HepG2 (cell line): Measurements from ENCODE around the gene ZNF581. TPM values are rescaled to one million over a fixed set of nuclear protein-coding genes. Genes with fewer than 3 reads are reported as not detected.

Experiments
- EED ChIP-seq: sonication (generic); formaldehyde crosslinking; IDR thresholded peaks from 2 replicates; pipeline ENCODE4 v1.5.0; 2020; ENCODE audit warnings: mild to moderate bottlenecking, missing genetic modification reagents
- KLF15 ChIP-seq: sonication (generic); formaldehyde crosslinking; IDR thresholded peaks from 2 replicates; pipeline ENCODE4 v1.8.1; 2023; ENCODE audit warnings: borderline replicate concordance, mild to moderate bottlenecking, inconsistent platforms, missing genetic modification reagents, mixed read lengths
- RFX5 ChIP-seq: IDR thresholded peaks from 2 replicates; pipeline ENCODE4 v1.6.1; 2011; ENCODE audit warnings: low read depth, low read length, improper control_type of control experiment
- SALL1 ChIP-seq: sonication (generic); formaldehyde crosslinking; IDR thresholded peaks from 2 replicates; pipeline ENCODE4 v1.8.0; 2022; ENCODE audit warnings: mild to moderate bottlenecking, missing genetic modification reagents
- SALL2 ChIP-seq: sonication (generic); formaldehyde crosslinking; IDR thresholded peaks from 2 replicates; pipeline ENCODE4 v1.8.1; 2023; ENCODE audit warnings: mild to moderate bottlenecking, missing genetic modification reagents, inconsistent platforms
- ZNF136 ChIP-seq: sonication (generic); formaldehyde crosslinking; IDR thresholded peaks from 2 replicates; pipeline ENCODE4 v1.8.1; 2022; ENCODE audit warnings: low read depth, mild to moderate bottlenecking, moderate library complexity, missing genetic modification reagents
- ZNF230 ChIP-seq: sonication (generic); formaldehyde crosslinking; IDR thresholded peaks from 2 replicates; pipeline ENCODE4 v1.4.0; 2020; ENCODE audit warnings: mild to moderate bottlenecking, missing genetic modification reagents
- ZNF232 ChIP-seq: sonication (generic); formaldehyde crosslinking; IDR thresholded peaks from 2 replicates; pipeline ENCODE4 v1.4.0; 2020; ENCODE audit warnings: missing genetic modification reagents, borderline replicate concordance
- ZNF343 ChIP-seq: sonication (generic); formaldehyde crosslinking; IDR thresholded peaks from 2 replicates; pipeline ENCODE4 v1.4.0; 2020; ENCODE audit warnings: mild to moderate bottlenecking, missing genetic modification reagents
- ZNF7 ChIP-seq: IDR thresholded peaks from 2 replicates; pipeline ENCODE4 v1.6.1; 2016; ENCODE audit warnings: missing biosample characterization, missing genetic modification reagents
- polyA plus RNA-seq, 8 experiments: library from polyadenylated mRNA; depleted of rRNA in 3 of 8; stranded (reverse) in 7 of 8; unstranded in 1 of 8; fragments of >200 nt; fragmentation: Illumina TruSeq in 4 of 8; extraction: Trizol in 4 of 8; gene quantifications; 2 replicates each; pipeline versions ENCODE4 v1.2.1 to v1.2.3, GENCODE V29; 2011 to 2016; ENCODE audit warnings: low read depth in 4 of 8, missing spikeins in 1 of 8, mixed read lengths in 1 of 8; ENCODE audit not compliant: insufficient read depth in 1 of 8
- total RNA-seq, 5 experiments: library from RNA; depleted of rRNA; stranded (reverse); fragments of >200 nt; fragmentation: Illumina TruSeq; extraction: Trizol; gene quantifications; 2 replicates each; pipeline ENCODE4 v1.2.3, GENCODE V29; 2016; ENCODE audit warnings: low read depth in 1 of 5
- TF ChIP-seq, protein P1 (sequence below): sonication (generic); formaldehyde crosslinking; IDR thresholded peaks from 2 replicates; pipeline ENCODE4 v1.5.1; 2020; ENCODE audit warnings: mild to moderate bottlenecking, missing genetic modification reagents
- TF ChIP-seq, protein P2 (sequence below): IDR thresholded peaks from 2 replicates; pipeline ENCODE4 v1.6.1; 2016; ENCODE audit warnings: missing compliant biosample characterization, missing genetic modification reagents, borderline replicate concordance
- TF ChIP-seq, protein P3 (sequence below): IDR thresholded peaks from 2 replicates; pipeline ENCODE4 v1.6.1; 2016; ENCODE audit warnings: missing compliant biosample characterization, missing genetic modification reagents, borderline replicate concordance
- TF ChIP-seq, protein P4 (sequence below): sonication (generic); formaldehyde crosslinking; IDR thresholded peaks from 2 replicates; pipeline ENCODE4 v1.4.0; 2020; ENCODE audit warnings: missing genetic modification reagents
- TF ChIP-seq, protein P5 (sequence below): sonication (generic); formaldehyde crosslinking; IDR thresholded peaks from 2 replicates; pipeline ENCODE4 v1.4.0; 2020; ENCODE audit warnings: missing genetic modification reagents, borderline replicate concordance
- TF ChIP-seq, protein P6 (sequence below): sonication (generic); formaldehyde crosslinking; IDR thresholded peaks from 2 replicates; pipeline ENCODE4 v1.5.0; 2020; ENCODE audit warnings: missing genetic modification reagents

Gene ZNF581
- total and polyA plus RNA-seq, 2 of the 13 experiments (the other 11 are each of a cell fraction or from before 2014, with no cell fraction given) = 19.6 to 49.5 TPM

DNA sequence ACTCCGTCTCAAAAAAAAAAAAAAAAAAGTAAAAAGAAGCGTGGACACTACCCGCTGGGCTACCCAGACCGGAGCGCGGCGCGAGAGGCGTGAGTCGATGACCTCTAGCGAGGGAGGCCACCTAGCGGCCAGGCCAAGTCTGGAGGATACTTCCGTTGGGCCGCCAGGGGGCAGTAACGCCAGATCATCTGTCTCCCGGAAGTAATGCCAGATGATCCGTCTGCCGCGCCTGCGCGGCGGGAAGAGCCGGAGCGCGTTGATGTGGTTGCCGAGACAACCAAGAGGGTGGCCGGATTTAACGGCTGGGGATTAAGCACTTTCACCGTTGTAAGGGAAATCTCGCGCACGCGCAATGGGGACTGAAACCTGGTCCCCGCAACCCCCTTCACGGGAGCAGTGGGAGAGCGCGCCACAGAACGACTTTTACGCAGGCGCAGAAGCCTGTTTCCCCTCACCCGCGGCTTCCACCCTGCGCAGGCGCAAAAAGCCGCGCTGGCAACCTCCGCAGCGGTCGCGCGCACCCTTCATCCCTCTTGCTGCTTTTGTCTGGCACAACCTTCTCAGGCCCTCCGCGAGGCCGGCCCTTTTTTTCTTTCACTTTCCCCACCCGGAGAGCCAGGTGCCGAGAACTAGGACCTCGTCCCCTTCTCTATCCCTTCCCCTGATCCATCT is 10.3 kb downstream of the ZNF581 start (continued):
- TF ChIP-seq, protein P1, sequence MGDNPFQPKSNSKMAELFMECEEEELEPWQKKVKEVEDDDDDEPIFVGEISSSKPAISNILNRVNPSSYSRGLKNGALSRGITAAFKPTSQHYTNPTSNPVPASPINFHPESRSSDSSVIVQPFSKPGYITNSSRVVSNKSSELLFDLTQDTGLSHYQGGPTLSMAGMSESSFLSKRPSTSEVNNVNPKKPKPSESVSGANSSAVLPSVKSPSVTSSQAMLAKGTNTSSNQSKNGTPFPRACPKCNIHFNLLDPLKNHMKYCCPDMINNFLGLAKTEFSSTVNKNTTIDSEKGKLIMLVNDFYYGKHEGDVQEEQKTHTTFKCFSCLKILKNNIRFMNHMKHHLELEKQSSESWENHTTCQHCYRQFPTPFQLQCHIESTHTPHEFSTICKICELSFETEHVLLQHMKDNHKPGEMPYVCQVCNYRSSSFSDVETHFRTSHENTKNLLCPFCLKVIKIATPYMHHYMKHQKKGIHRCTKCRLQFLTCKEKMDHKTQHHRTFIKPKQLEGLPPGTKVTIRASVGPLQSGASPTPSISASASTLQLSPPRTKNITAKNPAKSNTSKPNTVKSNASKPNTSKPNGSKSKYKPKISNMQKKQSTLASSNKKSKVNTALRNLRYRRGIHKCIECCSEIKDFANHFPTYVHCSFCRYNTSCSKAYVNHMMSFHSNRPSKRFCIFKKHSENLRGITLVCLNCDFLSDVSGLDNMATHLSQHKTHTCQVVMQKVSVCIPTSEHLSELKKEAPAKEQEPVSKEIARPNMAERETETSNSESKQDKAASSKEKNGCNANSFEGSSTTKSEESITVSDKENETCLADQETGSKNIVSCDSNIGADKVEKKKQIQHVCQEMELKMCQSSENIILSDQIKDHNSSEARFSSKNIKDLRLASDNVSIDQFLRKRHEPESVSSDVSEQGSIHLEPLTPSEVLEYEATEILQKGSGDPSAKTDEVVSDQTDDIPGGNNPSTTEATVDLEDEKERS = peak; percentile 26; the same call in 1 of the 2 replicates
- TF ChIP-seq ZNF136 (CRISPR knock-in tag) = no peak
- TF ChIP-seq, protein P2, sequence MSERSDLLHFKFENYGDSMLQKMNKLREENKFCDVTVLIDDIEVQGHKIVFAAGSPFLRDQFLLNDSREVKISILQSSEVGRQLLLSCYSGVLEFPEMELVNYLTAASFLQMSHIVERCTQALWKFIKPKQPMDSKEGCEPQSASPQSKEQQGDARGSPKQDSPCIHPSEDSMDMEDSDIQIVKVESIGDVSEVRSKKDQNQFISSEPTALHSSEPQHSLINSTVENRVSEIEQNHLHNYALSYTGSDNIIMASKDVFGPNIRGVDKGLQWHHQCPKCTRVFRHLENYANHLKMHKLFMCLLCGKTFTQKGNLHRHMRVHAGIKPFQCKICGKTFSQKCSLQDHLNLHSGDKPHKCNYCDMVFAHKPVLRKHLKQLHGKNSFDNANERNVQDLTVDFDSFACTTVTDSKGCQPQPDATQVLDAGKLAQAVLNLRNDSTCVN (CRISPR knock-in tag) = peak; percentile 15; the same call in 1 of the 2 replicates
- peak; percentile 32; the same call in 1 of the 2 replicates for TF ChIP-seq RFX5
- no peak for TF ChIP-seq ZNF7 (CRISPR knock-in tag)
- TF ChIP-seq, protein P3, sequence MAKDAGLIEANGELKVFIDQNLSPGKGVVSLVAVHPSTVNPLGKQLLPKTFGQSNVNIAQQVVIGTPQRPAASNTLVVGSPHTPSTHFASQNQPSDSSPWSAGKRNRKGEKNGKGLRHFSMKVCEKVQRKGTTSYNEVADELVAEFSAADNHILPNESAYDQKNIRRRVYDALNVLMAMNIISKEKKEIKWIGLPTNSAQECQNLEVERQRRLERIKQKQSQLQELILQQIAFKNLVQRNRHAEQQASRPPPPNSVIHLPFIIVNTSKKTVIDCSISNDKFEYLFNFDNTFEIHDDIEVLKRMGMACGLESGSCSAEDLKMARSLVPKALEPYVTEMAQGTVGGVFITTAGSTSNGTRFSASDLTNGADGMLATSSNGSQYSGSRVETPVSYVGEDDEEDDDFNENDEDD = peak; percentile 81
- TF ChIP-seq ZNF230 (CRISPR knock-in tag) = 0 out of 2 replicates have a peak, but pooled peaks have one; percentile 65
- TF ChIP-seq ZNF232 = peak; percentile 14; the same call in 1 of the 2 replicates
- TF ChIP-seq SALL2 (CRISPR knock-in tag) = no peak
- peak; percentile 81 for TF ChIP-seq SALL1
- TF ChIP-seq, protein P4, sequence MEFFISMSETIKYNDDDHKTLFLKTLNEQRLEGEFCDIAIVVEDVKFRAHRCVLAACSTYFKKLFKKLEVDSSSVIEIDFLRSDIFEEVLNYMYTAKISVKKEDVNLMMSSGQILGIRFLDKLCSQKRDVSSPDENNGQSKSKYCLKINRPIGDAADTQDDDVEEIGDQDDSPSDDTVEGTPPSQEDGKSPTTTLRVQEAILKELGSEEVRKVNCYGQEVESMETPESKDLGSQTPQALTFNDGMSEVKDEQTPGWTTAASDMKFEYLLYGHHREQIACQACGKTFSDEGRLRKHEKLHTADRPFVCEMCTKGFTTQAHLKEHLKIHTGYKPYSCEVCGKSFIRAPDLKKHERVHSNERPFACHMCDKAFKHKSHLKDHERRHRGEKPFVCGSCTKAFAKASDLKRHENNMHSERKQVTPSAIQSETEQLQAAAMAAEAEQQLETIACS (CRISPR knock-in tag) = peak; percentile 47
- TF ChIP-seq EED = no peak
- TF ChIP-seq, protein P5, sequence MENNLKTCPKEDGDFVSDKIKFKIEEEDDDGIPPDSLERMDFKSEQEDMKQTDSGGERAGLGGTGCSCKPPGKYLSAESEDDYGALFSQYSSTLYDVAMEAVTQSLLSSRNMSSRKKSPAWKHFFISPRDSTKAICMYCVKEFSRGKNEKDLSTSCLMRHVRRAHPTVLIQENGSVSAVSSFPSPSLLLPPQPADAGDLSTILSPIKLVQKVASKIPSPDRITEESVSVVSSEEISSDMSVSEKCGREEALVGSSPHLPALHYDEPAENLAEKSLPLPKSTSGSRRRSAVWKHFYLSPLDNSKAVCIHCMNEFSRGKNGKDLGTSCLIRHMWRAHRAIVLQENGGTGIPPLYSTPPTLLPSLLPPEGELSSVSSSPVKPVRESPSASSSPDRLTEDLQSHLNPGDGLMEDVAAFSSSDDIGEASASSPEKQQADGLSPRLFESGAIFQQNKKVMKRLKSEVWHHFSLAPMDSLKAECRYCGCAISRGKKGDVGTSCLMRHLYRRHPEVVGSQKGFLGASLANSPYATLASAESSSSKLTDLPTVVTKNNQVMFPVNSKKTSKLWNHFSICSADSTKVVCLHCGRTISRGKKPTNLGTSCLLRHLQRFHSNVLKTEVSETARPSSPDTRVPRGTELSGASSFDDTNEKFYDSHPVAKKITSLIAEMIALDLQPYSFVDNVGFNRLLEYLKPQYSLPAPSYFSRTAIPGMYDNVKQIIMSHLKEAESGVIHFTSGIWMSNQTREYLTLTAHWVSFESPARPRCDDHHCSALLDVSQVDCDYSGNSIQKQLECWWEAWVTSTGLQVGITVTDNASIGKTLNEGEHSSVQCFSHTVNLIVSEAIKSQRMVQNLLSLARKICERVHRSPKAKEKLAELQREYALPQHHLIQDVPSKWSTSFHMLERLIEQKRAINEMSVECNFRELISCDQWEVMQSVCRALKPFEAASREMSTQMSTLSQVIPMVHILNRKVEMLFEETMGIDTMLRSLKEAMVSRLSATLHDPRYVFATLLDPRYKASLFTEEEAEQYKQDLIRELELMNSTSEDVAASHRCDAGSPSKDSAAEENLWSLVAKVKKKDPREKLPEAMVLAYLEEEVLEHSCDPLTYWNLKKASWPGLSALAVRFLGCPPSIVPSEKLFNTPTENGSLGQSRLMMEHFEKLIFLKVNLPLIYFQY (CRISPR knock-in tag) = no peak
- TF ChIP-seq KLF15 (CRISPR knock-in tag) = no peak; the same call in 1 of the 2 replicates
- TF ChIP-seq, protein P6, sequence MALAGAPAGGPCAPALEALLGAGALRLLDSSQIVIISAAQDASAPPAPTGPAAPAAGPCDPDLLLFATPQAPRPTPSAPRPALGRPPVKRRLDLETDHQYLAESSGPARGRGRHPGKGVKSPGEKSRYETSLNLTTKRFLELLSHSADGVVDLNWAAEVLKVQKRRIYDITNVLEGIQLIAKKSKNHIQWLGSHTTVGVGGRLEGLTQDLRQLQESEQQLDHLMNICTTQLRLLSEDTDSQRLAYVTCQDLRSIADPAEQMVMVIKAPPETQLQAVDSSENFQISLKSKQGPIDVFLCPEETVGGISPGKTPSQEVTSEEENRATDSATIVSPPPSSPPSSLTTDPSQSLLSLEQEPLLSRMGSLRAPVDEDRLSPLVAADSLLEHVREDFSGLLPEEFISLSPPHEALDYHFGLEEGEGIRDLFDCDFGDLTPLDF = peak; percentile 27; the same call in 1 of the 2 replicates
- TF ChIP-seq ZNF343 (CRISPR knock-in tag) = no peak
